ENCODE results near the gene CCDC93. TPM values are rescaled to one million over a fixed set of nuclear protein-coding genes. Genes with fewer than 3 reads are reported as not detected.

Gene CCDC93, protein sequence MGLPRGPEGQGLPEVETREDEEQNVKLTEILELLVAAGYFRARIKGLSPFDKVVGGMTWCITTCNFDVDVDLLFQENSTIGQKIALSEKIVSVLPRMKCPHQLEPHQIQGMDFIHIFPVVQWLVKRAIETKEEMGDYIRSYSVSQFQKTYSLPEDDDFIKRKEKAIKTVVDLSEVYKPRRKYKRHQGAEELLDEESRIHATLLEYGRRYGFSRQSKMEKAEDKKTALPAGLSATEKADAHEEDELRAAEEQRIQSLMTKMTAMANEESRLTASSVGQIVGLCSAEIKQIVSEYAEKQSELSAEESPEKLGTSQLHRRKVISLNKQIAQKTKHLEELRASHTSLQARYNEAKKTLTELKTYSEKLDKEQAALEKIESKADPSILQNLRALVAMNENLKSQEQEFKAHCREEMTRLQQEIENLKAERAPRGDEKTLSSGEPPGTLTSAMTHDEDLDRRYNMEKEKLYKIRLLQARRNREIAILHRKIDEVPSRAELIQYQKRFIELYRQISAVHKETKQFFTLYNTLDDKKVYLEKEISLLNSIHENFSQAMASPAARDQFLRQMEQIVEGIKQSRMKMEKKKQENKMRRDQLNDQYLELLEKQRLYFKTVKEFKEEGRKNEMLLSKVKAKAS
- total RNA-seq = 100 to 1,000 TPM in 1 of 6 donors, 10 to 100 TPM in 5; 19.6 to 141 (median 38.8) TPM

DNA sequence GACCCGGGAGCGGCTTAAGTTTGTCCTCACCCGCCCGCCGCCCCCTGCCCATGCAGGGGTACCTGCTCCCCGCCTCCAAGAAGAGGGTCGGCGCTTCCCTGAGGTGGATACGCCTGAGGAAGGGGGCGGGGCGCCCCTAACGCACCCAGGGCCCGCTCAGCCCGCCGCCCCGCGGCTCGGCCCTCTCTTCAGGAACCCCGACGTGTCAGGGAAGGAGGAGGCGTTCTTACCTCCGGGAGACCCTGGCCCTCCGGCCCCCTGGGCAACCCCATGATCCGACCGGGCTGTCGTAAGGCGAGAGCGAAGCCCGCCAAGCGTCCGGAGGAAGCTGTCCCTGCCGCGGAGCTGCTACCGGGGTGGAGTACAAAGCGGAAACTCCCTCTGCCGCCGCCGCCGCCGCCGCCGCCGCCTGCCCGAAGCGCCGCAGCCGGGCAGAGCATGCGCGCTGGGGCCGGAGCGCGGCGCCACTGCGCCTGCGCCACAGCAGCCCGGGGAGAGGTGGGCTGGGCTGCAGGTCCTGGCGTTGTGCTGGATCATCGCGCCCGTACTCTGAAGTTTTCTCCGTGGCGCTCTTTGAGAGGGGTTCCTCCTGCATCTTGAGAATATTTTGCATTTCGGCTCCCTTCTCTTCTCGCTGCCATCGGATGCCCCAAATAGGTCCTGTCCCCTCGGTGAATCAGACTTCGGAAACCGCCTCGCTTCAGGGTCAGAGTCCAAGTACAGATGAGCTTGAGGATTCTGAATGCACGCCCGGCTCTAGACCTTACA lies at the start of gene CCDC93:
Gene CCDC93 (minus strand): TSS at position 347 of the 768 bp plus-strand sequence. CDS start 75 bp downstream, at position 272.
- no peak for TF ChIP-seq EP300 (IDR thresholded peaks at IDR 0.05)
- TF ChIP-seq, protein P1, sequence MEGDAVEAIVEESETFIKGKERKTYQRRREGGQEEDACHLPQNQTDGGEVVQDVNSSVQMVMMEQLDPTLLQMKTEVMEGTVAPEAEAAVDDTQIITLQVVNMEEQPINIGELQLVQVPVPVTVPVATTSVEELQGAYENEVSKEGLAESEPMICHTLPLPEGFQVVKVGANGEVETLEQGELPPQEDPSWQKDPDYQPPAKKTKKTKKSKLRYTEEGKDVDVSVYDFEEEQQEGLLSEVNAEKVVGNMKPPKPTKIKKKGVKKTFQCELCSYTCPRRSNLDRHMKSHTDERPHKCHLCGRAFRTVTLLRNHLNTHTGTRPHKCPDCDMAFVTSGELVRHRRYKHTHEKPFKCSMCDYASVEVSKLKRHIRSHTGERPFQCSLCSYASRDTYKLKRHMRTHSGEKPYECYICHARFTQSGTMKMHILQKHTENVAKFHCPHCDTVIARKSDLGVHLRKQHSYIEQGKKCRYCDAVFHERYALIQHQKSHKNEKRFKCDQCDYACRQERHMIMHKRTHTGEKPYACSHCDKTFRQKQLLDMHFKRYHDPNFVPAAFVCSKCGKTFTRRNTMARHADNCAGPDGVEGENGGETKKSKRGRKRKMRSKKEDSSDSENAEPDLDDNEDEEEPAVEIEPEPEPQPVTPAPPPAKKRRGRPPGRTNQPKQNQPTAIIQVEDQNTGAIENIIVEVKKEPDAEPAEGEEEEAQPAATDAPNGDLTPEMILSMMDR (IDR thresholded peaks at IDR 0.05) = peak in 2 of 6 experiments; percentile 29 to 33
- peak; percentile 65 to 73 for TF ChIP-seq POLR2AphosphoS5 (IDR thresholded peaks at IDR 0.05)
- peak in 3 of 4 donors; percentile 58 to 88 (median 70) for TF ChIP-seq POLR2A (IDR thresholded peaks at IDR 0.05)
- 0 to 1% methylated on average over 8 to 32 of the region's 71 CpGs for WGBS, 2 donors
- ATAC-seq (ENCODE audit: low FRiP score in 2 of 2) = peak; percentile 94 to 96

DNA sequence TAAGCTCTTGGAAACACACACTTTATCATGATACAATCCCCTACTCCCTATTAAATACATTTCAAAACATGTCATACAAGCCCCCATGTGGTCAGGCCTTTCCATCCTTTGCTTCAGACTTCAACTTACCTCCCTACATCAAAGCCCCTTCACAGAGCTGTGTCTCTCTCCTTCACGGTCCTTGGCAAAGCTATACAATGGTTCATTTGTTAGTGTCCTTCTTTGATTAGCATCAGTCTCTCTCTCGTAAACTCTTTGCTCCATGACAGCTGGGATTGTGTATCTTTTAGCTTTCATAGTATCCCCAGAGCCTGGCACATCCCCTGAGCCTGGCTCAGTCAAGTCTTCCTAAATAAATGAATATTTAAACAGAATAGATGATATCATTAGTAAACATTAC lies 48.8 kb upstream of the CCDC93 start:
- Histone ChIP-seq H3K27ac (no peak overlapping the region), H3K4me1 (peaks cover 0 to 6% (median 0%) of the 10 kb centered on the region in 4 donors), H3K36me3 (no peaks in the 10 kb centered on the region), H3K4me3 (no peak overlapping the region), H3K9me3 (no peaks in the 10 kb centered on the region), H3K27me3 (no peaks in the 10 kb centered on the region)
- TF ChIP-seq, protein P1 (IDR thresholded peaks at IDR 0.05) = no peak
- TF ChIP-seq EP300 (IDR thresholded peaks at IDR 0.05) (no peak), POLR2AphosphoS5 (IDR thresholded peaks at IDR 0.05) (no peak), POLR2A (IDR thresholded peaks at IDR 0.05) (no peak)
- 67 to 73% methylated on average over 2 of the region's 2 CpGs for WGBS, 2 donors
- ATAC-seq (ENCODE audit: low FRiP score in 2 of 2) (no peak), DNase-seq (no peak)

More for the DNA sequence above, at the start of gene CCDC93:
- Histone ChIP-seq H3K4me1 (peaks cover 14 to 27% (median 22%) of the 10 kb centered on the region in 4 donors), H3K36me3 (peaks cover 0 to 3% (median under 1%) of the 10 kb centered on the region in 4 donors), H3K4me3 (peak within 1 kb of the TSS; percentile 90 to 100 (median 95)), H3K27ac (peak within 1 kb of the TSS; percentile 89 to 94 (median 92)), H3K27me3 (no peaks in the 10 kb centered on the region), H3K9me3 (no peaks in the 10 kb centered on the region)
- DNase-seq = peak; percentile 81 to 98

DNA sequence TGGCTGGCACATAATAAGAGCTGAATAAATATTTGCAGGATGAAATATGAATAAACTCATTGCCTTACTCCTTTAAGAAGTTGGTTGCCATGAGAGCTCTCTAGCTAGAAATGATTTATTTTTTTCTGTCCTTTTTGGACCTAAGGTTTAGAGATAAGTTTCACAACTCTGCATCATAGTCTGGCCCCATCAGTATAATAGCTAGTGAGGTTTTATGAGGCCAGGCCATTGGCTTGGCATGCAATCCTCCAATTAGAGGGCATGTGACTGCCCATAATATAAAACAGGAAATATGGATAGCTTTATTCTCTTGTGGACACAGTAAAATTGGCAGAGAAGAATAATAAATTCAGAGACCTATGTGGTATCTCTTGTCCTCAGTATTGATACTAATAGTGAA lies 48.2 kb upstream of the CCDC93 start:
- H3K36me3 ChIP-seq = no peaks in the 10 kb centered on the region
- ATAC-seq (ENCODE audit: low FRiP score in 2 of 2) (no peak), DNase-seq (no peak)
- no peak overlapping the region for H3K27ac ChIP-seq
- peaks cover 0 to 6% (median 0%) of the 10 kb centered on the region in 4 donors for H3K4me1 ChIP-seq
- no peaks in the 10 kb centered on the region for H3K9me3 ChIP-seq
- no peak overlapping the region for H3K4me3 ChIP-seq
- H3K27me3 ChIP-seq = no peaks in the 10 kb centered on the region
- TF ChIP-seq EP300 (IDR thresholded peaks at IDR 0.05) (no peak), POLR2A (IDR thresholded peaks at IDR 0.05) (no peak), POLR2AphosphoS5 (IDR thresholded peaks at IDR 0.05) (no peak)
- TF ChIP-seq, protein P1 (IDR thresholded peaks at IDR 0.05) = no peak

DNA sequence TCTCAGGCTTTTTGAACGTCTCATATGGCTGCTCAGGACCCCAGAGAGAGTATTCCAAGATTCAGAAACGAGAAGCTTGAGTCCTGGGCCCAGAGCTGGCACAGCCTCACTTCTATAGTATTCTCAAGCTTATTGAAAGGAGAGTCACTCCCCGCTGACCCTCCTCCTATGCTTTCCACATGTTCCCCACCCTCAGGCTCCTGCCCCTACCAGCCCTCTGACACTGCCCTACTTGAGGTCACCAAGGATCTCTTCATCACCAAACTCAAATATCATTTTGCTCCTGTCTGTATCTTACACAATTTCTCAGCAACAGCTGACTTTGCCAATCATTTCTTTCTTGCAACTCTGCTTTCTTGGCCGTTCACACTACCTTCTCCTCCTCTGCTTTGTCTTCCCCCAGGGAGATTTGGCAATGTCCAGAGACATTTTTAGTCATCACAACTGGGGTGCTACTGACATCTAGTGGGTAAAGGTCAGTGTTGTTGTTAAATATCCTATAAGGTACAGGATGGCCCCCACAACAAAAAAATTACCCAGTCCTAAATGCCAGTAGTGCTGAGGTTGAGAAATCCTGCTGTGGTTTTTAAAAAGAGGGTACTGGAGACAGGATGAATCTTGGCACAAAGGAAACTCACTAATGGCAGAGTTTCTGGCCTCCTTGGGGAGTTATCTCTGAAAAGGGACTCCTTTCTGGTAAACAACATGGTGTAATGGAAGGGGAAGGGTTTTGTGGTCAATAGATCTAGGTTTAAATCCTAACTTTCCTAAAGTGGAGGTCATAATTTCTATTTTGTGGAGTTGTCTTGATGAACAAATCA lies 47.5 kb upstream of the CCDC93 start:
- Histone ChIP-seq H3K27ac (no peak overlapping the region), H3K36me3 (no peaks in the 10 kb centered on the region), H3K4me3 (no peak overlapping the region), H3K4me1 (peaks cover 0 to 6% (median 0%) of the 10 kb centered on the region in 4 donors), H3K27me3 (no peaks in the 10 kb centered on the region), H3K9me3 (no peaks in the 10 kb centered on the region)
- TF ChIP-seq, protein P1 (IDR thresholded peaks at IDR 0.05) = peak in 5 of 6 experiments; percentile 12 to 53 (median 15)
- TF ChIP-seq POLR2AphosphoS5 (IDR thresholded peaks at IDR 0.05) = no peak
- peak in 1 of 2 donors; percentile 85 for ATAC-seq (ENCODE audit: low FRiP score in 2 of 2)
- DNase-seq = peak in 1 of 2 donors; percentile 26
- WGBS, 2 donors = 52 to 59% methylated on average over 2 to 4 of the region's 4 CpGs
